HG02610 (cell line): ENCODE measurements around the gene FEZF1.

Source experiments
- ATAC-seq: cut with Tn5 transposase; IDR thresholded peaks from one replicate; pipeline ENCODE4 v1.9.1; 2021; ENCODE audit warnings: mild to moderate bottlenecking, moderate library complexity; ENCODE audit not compliant: unreplicated experiment

Gene FEZF1

GRCh38 chr7:122304319-122304975 lies at the start of gene FEZF1:
Gene FEZF1 (minus strand): TSS chr7:122304750. CDS start chr7:122304437, 313 bp downstream.
- ATAC-seq: no peak

- ATAC-seq: no peak
Observed at GRCh38 chr7:122352454-122352853, 47.9 kb upstream of the FEZF1 start.

DNA sequence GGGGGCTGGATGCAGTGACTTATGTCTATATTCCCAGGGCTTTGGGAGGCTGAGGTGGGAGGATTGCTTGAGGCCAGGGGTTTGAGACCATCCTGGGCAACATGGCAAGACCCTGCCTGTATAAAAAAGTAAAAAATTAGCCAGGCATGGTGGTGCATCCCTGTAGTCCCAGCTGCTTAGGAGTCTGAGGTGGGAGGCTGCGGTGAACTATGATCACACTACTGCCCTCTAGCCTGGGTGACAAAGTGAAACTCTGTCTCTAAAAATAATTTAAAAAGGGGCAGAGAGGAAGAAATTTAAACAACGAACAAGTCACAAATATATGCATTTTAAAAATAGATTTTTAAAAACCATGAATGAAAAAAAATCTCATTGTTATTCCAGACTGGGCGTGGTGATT lies 46.2 kb upstream of the FEZF1 start:
- ATAC-seq: no peak

DNA sequence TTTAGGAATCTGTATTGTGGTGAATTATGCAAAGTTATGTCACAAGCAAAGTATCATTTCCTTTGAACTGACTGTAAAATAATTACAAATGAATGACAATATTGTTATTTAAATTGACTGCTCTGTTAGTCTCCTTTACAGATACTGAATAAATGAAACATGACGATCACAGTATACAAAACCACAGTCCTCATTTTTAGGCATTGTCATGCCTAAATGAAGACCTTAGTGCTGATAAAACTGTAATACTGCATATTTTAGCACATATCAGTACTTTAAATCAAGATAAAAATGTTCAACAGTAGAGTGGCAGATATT lies 39.7 kb upstream of the FEZF1 start:
- ATAC-seq: no peak

- no peak for ATAC-seq
Observed at GRCh38 chr7:122343601-122344302, 39.2 kb upstream of the FEZF1 start.

DNA sequence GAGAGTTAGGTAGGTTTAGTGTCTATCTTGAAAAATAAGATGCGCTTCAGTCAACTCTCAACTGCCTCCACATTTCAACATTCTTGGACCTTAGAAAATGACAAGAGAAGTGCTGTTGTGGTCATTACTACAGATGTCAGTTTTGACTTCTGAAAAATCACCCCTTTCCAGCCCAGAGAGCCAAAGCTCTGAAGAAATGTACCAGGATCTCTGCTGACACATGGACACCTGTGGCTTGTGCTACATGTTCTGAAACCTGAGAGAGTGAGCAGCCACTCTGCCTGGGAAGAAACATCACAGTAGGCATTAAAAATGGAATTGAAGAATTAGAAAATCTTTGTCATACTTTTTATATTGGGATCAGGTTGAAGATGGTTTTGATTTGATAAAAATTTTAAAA lies 35.9 kb upstream of the FEZF1 start:
- no peak for ATAC-seq

DNA sequence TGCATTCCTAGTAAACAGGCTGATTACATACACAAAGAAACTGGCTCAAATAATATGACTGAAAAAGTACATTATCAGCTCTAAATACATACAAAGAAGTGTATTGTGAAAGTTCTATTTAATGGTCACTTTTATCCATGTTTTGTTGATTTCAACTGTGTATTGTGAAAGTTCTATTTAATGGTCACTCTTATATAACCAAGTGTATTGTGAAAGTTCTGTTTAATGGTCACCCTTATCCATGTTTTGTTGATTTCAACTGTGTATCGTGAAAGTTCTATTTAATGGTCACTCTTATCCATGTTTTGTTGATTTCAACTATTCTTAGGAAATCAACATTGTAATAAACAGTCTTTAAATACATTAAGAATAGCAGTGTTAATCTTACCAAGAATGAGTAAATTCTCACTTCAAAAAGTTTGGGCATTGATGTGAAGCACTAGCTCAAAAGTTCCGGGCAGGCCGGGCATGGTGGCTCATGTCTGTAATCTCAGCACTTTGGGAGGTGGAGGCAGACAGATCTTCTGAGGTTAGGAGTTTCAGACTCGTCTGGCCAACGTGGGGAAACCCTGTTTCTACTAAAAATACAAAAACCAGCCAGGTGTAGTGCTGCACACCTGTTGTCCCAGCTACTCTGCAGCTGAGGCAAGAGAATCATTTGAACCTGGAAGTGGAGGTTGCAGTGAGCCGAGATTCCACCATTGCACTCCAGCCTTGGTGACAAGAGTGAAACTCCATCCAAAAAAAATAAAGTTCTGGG lies 34.8 kb upstream of the FEZF1 start:
- ATAC-seq: no peak

DNA sequence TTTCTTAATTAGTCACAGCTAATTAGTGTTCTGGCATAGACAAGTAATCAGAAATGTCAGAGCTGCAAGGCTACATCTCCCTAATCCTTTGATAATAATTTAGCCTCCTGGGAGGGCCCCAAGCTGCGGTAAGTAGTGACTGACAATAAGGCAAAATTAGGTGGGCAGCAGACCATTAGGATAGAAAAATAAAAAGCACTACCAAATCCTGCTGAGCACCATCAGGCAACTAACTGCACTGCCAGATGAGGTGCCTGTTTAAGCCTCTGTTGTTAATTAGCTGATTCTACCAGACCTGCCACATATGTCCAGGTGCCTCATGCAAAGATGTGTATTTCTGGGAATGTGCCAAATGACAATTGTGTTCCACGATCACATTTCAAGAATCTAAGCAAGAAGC lies 32.5 kb upstream of the FEZF1 start:
- no peak for ATAC-seq

DNA sequence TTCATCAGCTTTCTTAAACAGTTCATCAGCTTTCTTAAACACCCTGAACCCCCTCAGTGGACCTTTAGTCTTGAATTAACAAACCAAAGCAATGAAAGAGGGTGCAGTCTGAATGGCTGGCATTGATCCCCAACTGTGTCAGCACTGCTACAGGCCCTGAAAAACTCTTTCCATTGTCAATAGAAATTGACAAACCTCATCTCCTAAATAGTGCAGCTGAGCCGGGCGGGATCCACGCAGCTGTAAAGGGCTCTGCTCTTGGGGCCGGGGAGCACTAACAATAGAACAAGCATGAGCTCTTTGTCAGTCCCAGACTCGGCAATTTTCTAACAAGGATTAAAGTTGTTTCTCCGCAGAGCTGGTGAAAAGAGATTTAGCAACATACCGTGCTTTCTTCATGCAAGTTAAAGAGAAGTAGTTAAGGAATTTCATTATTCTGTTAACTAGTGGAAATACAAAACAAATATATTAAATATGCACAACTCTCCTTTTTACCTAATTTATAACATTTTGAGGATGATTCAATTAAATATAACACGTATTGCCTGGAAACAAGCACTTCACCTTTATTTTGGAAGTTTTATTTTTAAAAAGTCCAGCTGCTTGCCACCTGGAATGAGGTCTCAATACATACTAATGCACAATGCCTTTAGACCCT lies 24.7 kb upstream of the FEZF1 start:
- ATAC-seq: no peak

DNA sequence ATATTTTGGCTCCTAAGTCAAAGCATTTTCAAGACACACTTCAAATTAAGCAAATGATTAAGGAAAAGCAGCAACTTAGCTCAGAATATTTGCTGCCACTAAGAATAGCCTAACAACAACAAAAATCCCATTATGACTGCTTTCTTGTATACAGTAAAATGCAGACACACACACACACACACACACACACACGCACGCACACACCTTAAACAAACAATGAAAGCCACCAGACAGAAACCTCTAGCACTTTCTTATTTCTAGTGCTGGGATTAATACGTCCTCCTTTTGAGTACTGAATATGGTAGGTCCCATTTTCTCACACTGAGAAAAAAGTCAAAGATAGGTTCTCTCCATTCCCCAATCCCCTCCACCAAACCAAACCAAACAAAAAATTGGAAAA lies 23.4 kb upstream of the FEZF1 start:
- ATAC-seq: no peak

DNA sequence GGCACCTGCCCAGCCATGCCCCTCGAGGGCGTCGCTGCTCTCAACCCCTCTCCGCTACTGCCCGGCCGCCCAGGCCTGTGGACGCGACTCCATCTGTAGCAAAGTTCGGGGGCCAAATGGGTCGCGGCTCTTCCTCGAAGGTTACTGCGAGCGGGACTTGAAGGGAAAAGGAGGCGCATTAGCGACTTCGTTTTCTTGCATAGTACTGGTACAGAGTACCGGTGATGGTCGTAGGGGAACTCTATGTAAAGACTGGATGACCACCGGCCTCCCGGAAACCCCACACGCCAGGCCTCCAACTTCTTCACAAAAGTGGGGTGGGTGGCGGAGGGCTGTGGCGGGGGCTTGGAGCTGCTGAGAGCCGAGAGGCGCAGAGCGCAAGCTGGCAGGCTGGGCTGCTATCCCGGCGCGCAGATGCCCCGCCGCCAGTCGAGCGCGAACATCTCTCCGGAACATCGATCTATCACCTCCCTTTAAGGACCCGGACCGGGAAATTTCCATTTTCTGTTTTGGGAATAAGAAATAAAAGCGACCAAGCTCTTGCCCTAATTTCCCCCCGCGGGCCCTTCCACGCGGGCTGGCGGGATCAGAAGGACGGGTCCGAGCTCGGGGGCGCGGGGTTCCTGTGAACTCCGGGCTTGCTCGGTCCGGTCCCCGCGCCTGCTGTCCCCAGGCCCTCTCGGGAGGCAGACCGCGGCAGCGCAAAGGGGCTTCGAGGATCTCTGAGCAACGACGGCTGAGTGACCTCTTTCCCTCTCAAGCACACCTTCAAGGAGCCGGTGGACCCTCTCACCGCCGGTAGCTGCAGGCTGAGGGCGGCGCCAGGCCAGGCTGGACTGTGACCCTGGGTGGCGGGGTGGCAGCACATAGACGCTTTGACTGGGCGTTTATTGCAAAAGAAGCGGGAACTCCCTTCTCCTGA lies 12.2 kb upstream of the FEZF1 start:
- no peak for ATAC-seq

DNA sequence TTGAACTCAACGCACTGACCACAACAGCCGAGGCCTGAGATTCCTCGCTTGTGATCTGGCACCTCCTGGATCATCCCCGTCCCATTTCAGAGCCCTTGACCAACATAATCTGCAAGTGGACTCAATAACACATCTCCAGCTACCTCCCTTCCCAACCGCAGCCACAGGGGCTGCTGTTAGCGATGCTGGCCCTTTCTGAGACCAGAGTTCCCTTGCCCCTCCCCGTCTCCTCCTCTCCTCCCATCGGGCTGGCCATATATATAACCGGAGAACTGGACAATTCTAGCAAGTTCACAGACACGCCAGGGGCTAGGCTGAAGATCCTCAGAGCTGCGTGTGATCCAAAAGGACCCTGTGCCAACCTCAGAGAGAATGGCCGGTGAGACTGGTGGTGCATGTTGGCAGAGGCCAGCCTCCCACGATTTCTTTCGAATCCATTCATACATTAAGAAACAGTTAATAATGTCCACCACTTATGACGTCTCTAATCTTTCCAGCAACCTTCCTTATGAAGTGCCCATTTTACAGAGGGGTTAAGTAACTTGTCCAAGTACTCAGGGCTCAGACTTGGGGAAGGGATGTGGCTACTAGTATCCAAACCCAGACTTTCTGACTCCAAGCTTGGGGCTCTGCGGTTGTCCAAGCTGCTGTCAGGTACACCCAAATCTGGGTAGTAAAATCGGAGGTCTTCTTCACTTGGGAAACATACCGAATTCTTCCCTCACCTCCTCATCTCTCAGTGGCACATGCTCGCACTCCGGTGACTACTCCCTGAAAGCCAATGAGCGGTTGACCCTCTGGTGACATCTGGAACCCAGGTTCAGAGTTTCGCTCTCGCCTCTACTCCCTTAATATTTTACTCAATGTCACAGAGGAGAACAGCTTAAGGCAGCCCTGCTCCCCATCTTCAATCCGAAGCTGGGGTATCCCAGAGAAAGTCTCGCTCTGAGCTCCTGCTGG lies 11.2 kb upstream of the FEZF1 start:
- no peak for ATAC-seq

DNA sequence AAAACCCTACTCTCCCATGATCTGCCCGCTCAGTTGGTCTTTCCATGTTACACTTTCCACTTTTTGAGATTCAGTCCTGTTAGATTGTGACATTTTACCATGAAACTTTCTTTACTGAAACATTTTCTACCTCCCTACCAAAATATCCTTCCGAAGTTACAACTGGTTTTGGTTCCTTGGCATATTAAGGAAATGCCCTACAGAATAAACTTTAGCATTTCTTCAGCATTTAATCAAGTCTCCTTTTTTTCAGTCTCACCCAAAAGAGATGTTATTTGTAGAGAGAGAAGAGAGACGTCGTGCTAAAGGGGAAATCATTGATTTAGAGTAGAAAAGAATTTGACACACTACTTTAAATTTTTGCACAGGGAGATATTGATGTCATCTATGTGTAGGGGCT lies 9.7 kb upstream of the FEZF1 start:
- no peak for ATAC-seq

GRCh38 chr7:122312789-122313188 lies 8.2 kb upstream of the FEZF1 start:
- ATAC-seq: no peak

DNA sequence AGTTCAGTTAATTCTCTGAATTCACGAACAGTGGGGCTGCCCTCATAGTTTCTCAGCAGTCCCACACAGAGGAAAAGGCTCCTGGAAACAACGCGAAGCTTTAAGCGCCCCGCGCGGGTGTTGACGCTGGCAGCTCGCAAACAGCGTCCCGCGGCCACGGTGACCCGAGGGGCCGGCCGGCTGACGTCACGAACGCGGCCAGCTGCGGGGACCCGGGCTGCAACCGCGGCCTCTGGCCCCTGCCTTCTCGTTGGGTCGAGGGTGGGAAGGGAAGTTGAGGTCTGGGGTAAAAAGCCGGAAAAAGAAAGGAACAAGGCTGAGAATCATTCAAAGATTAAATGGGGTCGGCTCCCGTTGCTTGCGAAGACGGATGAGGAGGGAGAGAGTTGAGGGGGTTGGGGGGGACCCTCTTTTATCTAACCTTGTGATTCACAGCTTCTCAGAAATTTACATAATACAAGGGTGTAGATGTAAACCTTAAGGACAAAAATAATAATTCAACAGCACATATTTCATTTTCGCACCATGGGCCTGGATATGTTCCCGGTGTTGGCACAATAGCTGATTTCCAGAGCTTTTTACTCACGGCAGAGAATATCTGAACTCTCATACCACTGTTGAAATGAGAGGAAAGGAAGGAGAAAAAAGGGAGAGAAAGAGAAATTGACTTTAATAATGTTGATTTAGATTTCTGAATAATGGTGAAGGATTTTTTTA lies 7.3 kb upstream of the FEZF1 start:
- no peak for ATAC-seq

GRCh38 chr7:122311050-122311700 lies 6.6 kb upstream of the FEZF1 start:
- ATAC-seq: no peak

DNA sequence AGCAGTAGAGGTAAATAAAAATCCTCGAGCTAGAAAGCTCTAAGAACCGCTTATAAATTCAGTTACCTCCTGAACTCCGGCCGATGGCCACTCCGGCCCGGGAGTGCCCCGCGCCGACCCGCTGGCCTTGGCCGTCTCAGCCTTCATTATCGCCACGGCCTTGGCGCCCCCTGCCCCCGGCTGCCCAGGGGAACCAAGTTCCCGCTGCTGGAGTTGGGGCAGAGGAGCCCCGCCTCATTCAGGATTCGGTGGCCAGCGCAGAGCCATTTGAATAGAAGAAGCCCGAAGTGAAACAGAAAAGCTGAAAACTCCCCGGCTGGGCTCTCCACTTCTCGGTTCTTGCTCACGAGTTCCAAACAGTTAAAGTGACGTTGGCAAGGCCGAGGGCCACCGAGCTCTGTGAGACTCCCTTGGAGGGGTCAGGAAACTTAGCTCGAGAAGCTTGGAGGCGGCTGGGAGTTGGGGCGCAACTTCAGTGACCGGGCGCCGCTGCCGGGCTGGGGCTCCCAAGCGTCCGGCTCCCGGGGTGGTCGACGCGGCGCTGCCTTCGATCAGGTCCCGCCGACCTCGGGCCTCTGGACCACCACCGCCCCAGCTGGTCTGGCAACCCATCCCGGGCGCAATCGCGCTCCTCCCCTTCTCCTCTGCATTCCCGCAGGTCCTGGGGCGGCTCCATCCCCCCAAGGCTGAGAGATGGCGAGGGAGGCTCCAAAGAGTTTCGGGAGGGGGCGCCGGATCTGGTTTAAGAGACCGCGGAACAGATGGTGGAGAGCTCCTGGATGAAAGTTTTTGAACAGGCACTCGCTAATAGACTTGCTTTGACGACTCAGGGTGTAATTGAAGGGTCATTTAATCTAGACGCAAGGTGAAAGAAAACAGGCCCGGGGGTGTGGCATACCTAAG lies 5.8 kb upstream of the FEZF1 start:
- ATAC-seq: peak; percentile 40
